ENCODE data around the gene LRRC3. TPM values are rescaled to one million over a fixed set of nuclear protein-coding genes. Genes with fewer than 3 reads are reported as not detected.
A peak's percentile ranks its signal among the peaks of the same experiment; 100 is the strongest.

LRRC3 gene
- total RNA-seq, 2 experiments from 2014 or later = 0.55 to 0.61 TPM

GRCh38 chr21:44407493-44407892, 47.8 kb upstream of the LRRC3 start:
- Mint-ChIP-seq H3K4me3 (no peak overlapping the region), H3K9me3 (no peaks in the 10 kb centered on the region), H3K27me3 (no peaks in the 10 kb centered on the region), H3K27ac (peak overlapping the region; percentile 86), H3K4me1 (ENCODE audit: low read depth) (peaks cover 7% of the 10 kb centered on the region), H3K36me3 (ENCODE audit: low read depth) (no peaks in the 10 kb centered on the region)
- peak; percentile 65 for ATAC-seq (ENCODE audit: poor library complexity)
- Histone ChIP-seq H3K4me1 (ENCODE audit: insufficient read depth, low read length) (no peaks in the 10 kb centered on the region), H3K36me3 (ENCODE audit: insufficient read depth, low read length) (no peaks in the 10 kb centered on the region), H3K27ac (ENCODE audit: low read depth in 1 of 2, low read length in 2 of 2) (no peak overlapping the region), H3K4me3 (ENCODE audit: low read length) (no peak overlapping the region), H3K27me3 (ENCODE audit: control insufficient read depth in 1 of 2, insufficient read depth in 2 of 2, low read length in 2 of 2) (no peaks in the 10 kb centered on the region), H3K9me3 (ENCODE audit: control insufficient read depth in 1 of 2, insufficient read depth in 1 of 2, low read length in 2 of 2) (peaks cover 0 to 20% of the 10 kb centered on the region in 2 experiments)
- POLR2A ChIA-PET = no interaction called here
- intact Hi-C loops (cut with DNase I, micrococcal nuclease) = no loop called here
- TF ChIP-seq, protein P1, sequence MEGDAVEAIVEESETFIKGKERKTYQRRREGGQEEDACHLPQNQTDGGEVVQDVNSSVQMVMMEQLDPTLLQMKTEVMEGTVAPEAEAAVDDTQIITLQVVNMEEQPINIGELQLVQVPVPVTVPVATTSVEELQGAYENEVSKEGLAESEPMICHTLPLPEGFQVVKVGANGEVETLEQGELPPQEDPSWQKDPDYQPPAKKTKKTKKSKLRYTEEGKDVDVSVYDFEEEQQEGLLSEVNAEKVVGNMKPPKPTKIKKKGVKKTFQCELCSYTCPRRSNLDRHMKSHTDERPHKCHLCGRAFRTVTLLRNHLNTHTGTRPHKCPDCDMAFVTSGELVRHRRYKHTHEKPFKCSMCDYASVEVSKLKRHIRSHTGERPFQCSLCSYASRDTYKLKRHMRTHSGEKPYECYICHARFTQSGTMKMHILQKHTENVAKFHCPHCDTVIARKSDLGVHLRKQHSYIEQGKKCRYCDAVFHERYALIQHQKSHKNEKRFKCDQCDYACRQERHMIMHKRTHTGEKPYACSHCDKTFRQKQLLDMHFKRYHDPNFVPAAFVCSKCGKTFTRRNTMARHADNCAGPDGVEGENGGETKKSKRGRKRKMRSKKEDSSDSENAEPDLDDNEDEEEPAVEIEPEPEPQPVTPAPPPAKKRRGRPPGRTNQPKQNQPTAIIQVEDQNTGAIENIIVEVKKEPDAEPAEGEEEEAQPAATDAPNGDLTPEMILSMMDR (IDR thresholded peaks at IDR 0.05) = no peak
- CTCF ChIA-PET = interaction anchor here (0.5 to 0.7 kb wide), 2 partner anchors 562 to 1625 kb away, joined by 3 read pairs; no protein-coding TSS in a partner anchor
- peak in 2 of 14 experiments; percentile 22 to 47 for DNase-seq

GRCh38 chr21:44408226-44408625, 47.1 kb upstream of the LRRC3 start:
- no peaks in the 10 kb centered on the region for H3K27me3 Mint-ChIP-seq
- no peaks in the 10 kb centered on the region for H3K36me3 Mint-ChIP-seq (ENCODE audit: low read depth)
- intact Hi-C loops (cut with DNase I, micrococcal nuclease) = no loop called here
- ChIA-PET POLR2A (no interaction called here), CTCF (interaction anchor here (0.5 kb wide), 1 partner anchor 1625 kb away, joined by 3 read pairs; no protein-coding TSS in a partner anchor)
- no peaks in the 10 kb centered on the region for H3K27me3 ChIP-seq (ENCODE audit: control insufficient read depth in 1 of 2, insufficient read depth in 2 of 2, low read length in 2 of 2)
- H3K27ac Mint-ChIP-seq = peak overlapping the region; percentile 86
- ATAC-seq (ENCODE audit: poor library complexity) (no peak), DNase-seq (no peak)
- H3K4me3 ChIP-seq (ENCODE audit: low read length) = no peak overlapping the region
- H3K4me1 Mint-ChIP-seq (ENCODE audit: low read depth) = peaks cover 7% of the 10 kb centered on the region
- H3K36me3 ChIP-seq (ENCODE audit: insufficient read depth, low read length) = no peaks in the 10 kb centered on the region
- no peaks in the 10 kb centered on the region for H3K4me1 ChIP-seq (ENCODE audit: insufficient read depth, low read length)
- no peak overlapping the region for H3K27ac ChIP-seq (ENCODE audit: low read depth in 1 of 2, low read length in 2 of 2)
- no peak overlapping the region for H3K4me3 Mint-ChIP-seq
- H3K9me3 ChIP-seq (ENCODE audit: control insufficient read depth in 1 of 2, insufficient read depth in 1 of 2, low read length in 2 of 2) = peaks cover 0 to 20% of the 10 kb centered on the region in 2 experiments
- H3K9me3 Mint-ChIP-seq = no peaks in the 10 kb centered on the region
- TF ChIP-seq, protein P1 (IDR thresholded peaks at IDR 0.05) = no peak

DNA sequence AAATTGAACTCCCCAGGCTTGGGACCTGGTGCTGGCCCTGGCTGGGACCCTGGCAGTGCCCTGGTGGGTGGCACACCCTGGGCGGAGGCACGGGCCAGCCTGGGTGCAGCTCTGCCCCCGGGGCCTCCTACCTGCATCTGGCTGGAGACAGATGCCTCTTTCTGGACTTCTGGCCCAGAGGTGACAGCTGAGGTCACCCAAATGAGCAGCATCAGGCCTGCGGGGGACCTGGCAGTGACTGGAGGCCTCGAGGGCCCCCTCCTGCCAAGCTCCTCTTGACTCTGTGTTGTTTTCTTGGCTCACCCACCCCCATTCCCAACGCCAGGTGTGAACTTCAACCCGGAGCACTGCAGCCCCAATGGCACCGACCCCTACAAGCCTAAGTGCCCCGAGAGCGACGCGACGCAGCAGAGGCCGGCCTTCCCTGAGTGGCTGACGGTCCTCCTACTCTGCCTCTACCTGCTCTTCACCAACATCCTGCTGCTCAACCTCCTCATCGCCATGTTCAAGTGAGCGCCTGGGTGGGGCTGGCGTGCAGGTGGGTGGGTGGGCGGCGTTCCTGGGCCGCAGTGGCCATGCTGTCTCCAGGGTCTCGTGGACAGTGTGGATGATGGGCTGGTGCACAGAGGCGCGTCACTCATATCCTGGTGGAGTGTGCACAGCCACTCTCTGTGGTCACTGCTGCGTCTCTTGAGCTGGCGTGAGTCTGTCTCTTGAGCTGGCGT, 41.6 kb upstream of the LRRC3 start:
- H3K36me3 ChIP-seq (ENCODE audit: insufficient read depth, low read length) = no peaks in the 10 kb centered on the region
- intact Hi-C loops (cut with DNase I, micrococcal nuclease) = loop anchor here in 1 of 2 experiments (10.0 kb wide), 1 partner anchor 59 kb away; the partner anchor contains the start of gene TRPM2
- DNase-seq = no peak
- CTCF ChIA-PET = no interaction called here
- H3K4me1 ChIP-seq (ENCODE audit: insufficient read depth, low read length) = no peaks in the 10 kb centered on the region
- POLR2A ChIA-PET = interaction anchor here (0.7 kb wide), 1 partner anchor 1775 kb away, joined by 3 read pairs; no protein-coding TSS in a partner anchor
- no peak overlapping the region for H3K4me3 ChIP-seq (ENCODE audit: low read length)
- no peak overlapping the region for H3K27ac ChIP-seq (ENCODE audit: low read depth in 1 of 2, low read length in 2 of 2)
- ATAC-seq (ENCODE audit: poor library complexity) = no peak
- H3K27me3 Mint-ChIP-seq = no peaks in the 10 kb centered on the region
- no peaks in the 10 kb centered on the region for H3K4me1 Mint-ChIP-seq (ENCODE audit: low read depth)
- no peak overlapping the region for H3K4me3 Mint-ChIP-seq
- H3K36me3 Mint-ChIP-seq (ENCODE audit: low read depth) = no peaks in the 10 kb centered on the region
- no peaks in the 10 kb centered on the region for H3K27me3 ChIP-seq (ENCODE audit: control insufficient read depth in 1 of 2, insufficient read depth in 2 of 2, low read length in 2 of 2)
- no peak overlapping the region for H3K27ac Mint-ChIP-seq
- peaks cover 0 to 29% of the 10 kb centered on the region in 2 experiments for H3K9me3 ChIP-seq (ENCODE audit: control insufficient read depth in 1 of 2, insufficient read depth in 1 of 2, low read length in 2 of 2)
- H3K9me3 Mint-ChIP-seq = no peaks in the 10 kb centered on the region
- TF ChIP-seq, protein P1 (IDR thresholded peaks at IDR 0.05) = no peak
